GM19463 (cell line): Measurements from ENCODE around the gene KIF12.
"Not testable (repeated sequence)": the region's sequence is repeated elsewhere in the genome, so short reads cannot be mapped to it uniquely, and the experiment has no call there.

Experiments used
- ATAC-seq: cut with Tn5 transposase; IDR thresholded peaks from one replicate; pipeline ENCODE4 v1.9.1; 2021; ENCODE audit warnings: mild to moderate bottlenecking, moderate library complexity; ENCODE audit not compliant: unreplicated experiment

KIF12 gene

DNA sequence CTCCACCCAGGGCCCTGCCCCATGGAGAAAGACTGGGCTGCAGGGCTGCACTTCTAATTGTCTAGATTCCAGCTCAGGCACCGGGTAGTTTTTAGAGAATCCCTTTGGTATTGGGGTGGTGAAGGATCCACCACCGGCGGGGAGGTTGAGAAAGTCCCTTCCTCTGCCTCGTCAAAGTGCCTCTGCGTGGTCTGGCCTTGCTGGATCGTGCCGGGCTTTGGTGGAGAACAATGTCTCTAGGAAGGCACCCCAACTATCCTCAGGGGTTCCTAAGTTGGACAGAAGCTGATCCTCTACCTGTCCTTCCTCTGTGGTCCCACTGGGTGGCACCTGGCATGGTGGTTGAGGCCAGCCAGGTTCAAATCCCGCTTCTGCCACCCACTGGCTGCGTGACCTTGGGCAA lies 13.7 kb downstream of the KIF12 start:
- no peak for ATAC-seq

- ATAC-seq, result no peak
These were observed 14.6 kb downstream of the KIF12 start for GRCh38 chr9:114084282-114085073.

- ATAC-seq, result no peak
These were observed 15.4 kb downstream of the KIF12 start for GRCh38 chr9:114083666-114084065.

- ATAC-seq, result not testable (repeated sequence)
These were observed 16.2 kb downstream of the KIF12 start for GRCh38 chr9:114082763-114083412.

GRCh38 chr9:114082017-114082762 lies 16.9 kb downstream of the KIF12 start:
- peak; percentile 81 for ATAC-seq

GRCh38 chr9:114081441-114082016 lies 17.6 kb downstream of the KIF12 start:
- no peak for ATAC-seq

GRCh38 chr9:114080773-114081440 lies 18.2 kb downstream of the KIF12 start:
- no peak for ATAC-seq

DNA sequence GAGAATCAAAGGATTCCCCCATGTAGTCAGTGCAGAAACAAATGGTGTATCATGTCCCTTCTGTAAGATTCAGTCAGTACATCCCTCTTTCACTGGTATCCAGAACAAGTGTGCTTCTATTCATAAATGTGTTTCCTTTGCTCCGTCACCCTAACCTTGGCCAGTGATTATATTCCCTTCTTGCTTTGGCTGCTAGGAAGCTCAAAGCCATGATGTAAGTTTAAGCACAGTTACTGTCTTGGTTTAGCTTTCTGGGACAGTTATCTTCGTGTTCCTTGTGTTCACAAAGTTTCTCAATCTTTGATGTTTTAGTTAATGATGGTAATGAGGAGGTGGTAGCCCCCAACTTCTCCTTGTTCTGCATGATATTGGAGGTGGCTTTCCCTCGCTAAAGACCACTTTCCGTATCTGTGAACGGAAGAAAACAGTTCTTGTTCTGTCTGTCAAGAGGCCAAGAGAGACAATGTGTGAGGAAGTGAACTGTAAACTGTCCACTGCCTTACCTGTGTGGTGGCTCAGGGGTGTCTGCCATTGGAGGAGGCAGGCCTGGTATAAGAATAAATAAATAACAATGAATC lies 18.8 kb downstream of the KIF12 start:
- no peak for ATAC-seq

- no peak for ATAC-seq
These were observed 20.3 kb downstream of the KIF12 start for GRCh38 chr9:114078781-114079156.

DNA sequence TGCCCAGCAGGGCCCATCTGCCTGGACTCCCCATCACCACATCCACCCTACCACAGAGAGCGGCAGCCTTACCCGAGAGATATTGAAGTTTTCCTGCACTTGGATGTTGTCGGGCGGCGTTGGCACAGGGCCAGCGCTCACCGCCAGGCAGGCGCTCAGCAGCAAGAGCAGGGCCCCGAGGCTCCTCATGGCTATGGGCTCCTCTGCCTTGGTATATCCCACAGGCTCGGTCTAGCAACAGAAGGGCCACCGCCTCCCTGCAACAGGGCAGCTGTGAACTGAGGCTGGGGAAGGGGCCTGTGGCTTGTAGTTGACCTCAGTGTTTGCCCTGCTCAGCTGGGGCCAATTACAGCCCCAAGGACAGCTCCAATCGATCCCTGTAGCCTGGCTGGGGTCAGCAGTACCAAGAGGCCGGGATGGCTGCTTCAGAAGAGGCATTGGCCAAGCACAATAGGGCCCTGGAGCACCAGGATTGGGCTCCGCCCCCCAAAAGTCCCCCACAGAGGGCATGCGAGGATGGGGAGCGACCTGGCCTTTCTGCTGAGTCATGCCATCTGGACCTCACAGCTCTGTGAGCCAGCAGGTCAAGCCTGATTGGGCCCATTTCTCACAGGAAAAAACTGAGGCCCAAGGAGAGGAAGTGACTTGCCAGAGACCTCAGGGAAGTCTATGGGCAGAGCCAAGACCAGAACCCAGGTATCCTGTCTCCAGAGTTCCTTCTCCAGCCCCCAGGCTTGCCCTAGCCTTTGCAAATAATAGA lies 20.9 kb downstream of the KIF12 start, which contains the start of gene AMBP:
Gene AMBP, minus strand, starts transcription at position 280 of the 760 bp plus-strand sequence. Its CDS starts 91 bp downstream, at position 189.
- no peak for ATAC-seq

DNA sequence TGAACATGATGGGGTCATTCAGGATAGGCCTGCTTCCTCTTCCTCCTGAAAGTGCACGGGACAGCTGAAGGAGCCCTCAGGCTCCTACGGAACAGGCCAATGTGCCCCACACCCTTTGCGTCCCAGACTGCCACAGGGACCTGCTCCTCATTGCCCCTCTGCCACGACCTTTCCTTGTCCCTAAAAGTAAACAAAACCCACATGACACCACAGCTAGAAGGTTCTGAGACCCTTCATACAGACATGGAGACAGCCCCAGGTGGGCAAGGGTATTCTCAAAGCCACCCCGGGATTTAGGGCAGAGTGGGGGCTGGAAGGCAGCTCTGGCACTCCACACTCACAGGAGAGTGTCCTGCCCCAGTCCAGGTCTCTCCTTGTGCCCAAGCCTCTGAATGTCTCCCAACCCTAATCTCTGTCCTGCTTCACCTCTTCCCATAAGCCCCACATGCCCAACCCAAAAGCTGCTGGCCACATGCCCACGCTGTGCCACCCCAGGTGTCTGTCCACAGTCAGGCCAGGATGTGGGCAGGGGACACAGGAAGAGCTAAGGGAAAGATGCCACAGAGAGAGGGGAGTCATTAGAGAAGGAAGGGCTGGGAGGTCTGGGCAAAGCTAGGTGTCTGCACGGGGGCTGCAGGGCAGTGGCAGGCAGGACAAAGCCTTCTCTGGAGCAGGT lies 21.8 kb downstream of the KIF12 start:
- ATAC-seq, result no peak

DNA sequence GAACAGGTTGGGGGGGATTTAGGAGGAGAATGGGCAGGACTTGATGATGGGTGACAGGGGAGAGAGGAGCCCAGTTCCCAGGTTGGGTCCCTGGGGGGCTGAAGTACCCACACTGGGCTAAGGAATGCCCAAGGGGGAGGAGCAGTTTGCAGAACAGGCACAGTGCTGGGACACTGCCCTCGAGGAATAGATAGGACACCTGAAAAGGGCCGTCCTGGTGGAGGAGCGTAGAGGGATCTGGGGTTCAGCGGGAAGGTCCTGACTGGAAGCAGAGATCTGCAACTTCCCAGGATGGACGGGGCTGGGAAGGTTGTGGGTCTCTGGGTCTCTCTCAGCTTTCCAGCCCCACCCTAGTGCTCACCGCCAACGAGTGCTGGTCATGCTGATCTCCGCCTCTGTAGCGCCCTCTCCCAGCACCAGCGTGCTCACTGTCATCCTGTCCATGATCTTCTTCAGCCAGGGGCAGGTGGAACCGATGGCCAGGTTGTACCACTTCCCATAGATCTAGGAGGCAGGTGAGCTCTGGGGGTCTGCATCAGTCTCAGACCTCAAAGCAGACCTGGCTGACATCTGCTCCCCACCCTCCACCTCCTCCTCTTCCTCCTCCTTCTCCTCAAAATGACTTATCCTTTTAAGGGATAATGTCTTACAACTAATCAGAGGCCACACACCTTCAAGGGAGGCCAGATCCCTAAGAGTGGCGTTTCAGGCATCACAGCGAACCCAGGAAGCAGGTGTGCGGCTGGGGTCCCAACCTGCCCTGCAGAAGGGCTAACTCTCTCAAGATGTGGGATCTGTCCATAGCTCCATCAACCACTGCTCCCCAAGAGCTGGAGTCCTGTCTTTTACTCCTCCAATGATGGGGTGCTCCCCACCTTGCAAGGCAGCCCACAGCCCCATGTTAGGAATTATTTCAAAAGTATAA lies 22.6 kb downstream of the KIF12 start:
- no peak for ATAC-seq

GRCh38 chr9:114075602-114076001 lies 23.5 kb downstream of the KIF12 start:
- no peak for ATAC-seq

DNA sequence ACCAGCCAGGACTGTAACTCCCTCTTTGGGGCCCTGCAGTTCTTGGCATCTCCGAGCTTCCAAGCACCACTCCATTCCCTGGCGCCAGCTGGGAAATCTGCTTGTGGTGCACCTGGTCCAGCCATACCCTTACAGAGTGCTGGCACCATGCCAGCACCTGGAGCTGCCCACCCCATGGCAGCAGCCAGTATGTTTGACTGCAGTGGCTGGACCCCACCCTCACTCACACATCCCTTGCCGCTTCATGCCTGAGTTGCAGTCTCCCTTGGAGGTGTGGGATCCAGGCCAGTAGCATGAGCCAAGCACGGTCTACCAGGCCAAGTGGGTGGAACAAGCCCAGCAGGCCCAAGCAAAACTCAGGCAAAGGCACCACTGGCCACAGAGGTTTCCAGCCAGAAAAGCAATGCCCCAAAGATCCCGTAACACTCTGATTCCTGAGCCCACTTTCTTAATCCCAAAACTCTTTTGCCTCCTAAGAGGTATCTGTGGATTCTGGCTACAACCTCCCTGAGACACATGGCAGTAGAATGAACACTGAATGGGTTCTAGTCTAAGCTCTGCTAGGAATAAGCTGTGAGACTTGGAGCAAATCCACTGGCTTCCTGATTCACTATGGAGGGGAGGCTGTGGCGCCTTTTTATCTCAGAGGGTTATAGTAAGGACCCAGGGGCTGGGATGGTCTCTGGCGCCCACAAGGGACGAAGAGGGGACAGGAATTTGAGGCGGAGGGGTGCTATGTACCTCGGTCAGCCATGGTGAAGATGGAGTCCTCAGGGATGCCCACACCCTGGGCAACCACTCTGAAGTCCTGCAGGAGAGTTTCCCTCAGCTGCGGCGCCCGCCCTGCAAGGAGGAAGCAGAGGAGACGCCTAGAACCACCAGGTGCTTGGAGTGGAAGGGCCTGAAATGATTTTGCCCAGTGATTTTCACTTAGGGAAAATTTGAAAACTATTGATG lies 26.6 kb downstream of the KIF12 start:
- ATAC-seq, result no peak

DNA sequence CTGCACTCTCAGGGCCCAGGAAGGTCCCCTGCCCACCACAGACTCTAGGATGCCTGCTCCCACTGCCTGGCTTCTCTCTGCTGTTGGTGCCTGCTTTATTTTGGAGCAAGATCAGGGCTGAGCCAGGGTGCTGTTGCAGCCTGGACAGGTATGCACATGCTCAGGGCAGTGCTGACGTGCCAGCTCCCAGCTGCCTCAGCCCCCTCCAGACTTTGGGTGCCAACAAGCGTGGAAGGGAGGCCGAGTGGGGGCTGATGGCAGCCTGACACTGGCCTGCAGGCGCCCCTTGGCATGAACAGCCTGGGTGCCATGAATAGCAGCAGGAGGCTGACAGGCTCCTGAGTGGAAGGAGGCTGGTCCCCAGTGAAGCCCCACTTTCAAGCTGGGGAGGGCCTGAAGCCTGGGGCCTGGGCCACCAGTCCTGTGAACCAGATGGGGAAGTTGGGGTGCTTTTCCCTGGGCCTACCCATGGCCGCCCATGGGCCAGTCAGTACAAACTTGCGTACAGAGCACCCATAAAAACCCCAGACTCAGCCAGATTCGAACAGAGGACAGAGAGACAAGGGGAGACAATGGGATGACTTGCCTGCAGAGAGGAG lies 27.8 kb downstream of the KIF12 start:
- no peak for ATAC-seq
